Stimulated activated CD4-positive, alpha-beta T cell treated with anti-CD3 and anti-CD28 coated beads, Interleukin-4, amount 100 ng/mL, for 48 hours (primary cell): Measurements from ENCODE around the gene DDAH2.
"Not testable (repeated sequence)": the region's sequence is repeated elsewhere in the genome, so short reads cannot be mapped to it uniquely, and the experiment has no call there.

ENCODE experiments used
- DNase-seq, 2 donors: peaks; one replicate each; pipeline ENCODE4 v3.0.0-alpha.2; 2020; ENCODE audit warnings: low read depth in 2 of 2

Gene DDAH2

DNA sequence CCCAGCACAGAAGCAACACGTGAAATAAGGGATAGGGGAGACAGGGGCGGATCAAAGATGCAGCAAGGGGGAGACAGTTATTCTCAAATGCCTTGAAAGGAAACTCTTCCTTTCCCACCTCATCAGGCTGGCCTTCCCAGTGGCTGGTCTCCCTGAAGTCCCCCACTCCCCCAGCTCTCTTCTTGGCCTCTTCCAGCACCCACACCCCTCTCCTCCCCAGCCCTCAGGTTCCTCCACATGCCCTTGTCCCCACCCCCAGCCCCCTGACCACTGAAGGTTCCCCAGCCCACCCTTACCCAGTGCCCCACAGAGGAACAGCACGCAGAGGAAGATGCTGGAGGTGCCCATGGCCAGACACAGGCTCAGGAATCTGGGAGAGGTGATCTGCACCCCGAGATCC lies 15.6 kb downstream of the DDAH2 start:
- DNase-seq = no peak

DNA sequence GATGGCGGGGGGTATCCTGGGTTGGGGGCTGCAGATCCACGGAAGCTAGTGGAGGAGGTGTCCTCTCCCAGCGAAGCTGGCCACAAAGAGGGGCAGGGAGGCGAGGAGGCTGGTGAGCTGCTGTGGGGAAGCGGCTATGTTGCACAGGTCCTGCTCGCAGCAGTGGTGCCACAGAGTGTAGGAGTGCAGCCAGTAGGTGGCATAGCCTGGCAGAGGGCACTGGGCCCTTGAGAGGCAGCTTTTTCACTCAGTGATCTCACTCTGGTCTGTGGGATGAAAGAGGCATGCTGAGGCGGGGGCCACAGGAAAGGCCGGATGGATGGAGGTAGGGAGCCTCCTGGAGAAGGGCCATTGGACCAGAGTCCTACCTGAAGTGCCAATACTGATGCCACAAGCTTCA lies 16.8 kb downstream of the DDAH2 start:
- DNase-seq = no peak

DNA sequence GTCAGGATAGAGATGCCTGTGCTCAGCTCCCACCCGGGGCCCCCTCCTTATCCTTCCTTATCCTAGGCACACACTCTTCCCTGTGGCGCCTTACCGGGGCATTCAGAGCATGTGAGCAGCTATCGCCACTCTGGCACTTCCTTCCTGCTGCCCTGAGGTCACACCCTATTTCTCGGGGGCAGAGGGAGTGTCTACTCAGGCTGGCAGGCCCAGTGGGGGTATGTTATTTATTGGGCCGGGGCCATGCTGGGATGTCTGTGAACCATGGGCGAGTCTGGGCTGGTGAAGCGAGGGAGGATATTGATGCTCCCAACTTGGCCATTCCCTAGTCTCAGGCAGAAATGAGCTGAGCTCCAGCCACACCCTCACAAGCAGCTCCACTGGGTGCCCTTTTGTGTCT lies 17.9 kb downstream of the DDAH2 start:
- DNase-seq = no peak

DNA sequence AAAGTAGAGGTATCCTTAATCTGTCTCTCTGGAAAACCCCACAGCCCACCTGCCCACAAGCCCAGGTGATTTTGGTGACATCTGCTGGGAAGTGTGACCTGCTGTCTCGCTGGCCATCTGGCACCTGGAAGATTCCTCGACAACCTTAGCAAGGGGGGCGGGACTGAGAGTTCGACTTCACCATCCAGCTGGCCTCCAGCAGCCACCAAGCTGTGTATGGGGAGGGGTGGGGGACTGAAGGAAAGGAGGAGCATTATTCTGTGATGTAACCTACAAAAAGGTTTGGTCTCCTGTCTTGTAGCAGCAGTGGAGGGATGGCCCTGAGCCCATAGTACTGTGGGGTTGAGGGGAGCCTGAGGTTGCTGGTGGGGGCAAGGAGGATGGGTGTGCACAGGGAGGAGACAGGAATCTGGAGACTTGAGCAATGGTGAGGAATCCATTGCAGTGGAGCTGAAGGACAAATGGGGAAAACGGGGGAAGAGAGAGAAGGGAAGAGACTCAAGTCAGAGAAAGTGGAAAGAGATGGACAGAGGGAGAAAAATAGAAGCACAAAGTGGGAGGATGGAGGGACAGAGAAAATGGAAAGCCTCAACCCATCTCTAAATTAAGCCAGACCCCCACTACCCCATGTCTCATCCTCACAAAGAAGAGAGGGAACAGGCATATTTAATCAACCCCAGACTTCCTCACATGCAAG lies 18.4 kb downstream of the DDAH2 start:
- DNase-seq = no peak

DNA sequence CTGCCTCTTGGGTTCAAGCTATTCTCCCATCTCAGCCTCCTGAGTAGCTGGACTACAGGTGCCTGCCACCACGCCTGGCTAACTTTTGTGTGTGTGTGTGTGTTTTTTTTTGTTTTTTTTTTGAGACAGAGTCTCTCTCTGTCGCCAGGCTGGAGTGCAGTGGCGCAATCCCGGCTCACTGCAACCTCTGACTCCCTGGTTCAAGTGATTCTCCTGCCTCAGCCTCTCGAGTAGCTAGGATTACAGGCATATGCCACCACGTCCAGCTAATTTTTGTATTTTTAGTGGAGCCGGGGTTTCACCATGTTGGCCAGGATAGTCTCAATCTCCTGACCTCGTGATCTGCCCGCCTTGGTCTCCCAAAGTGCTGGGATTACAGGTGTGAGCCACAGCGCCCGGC lies 19.9 kb downstream of the DDAH2 start:
- not testable (repeated sequence) for DNase-seq

DNA sequence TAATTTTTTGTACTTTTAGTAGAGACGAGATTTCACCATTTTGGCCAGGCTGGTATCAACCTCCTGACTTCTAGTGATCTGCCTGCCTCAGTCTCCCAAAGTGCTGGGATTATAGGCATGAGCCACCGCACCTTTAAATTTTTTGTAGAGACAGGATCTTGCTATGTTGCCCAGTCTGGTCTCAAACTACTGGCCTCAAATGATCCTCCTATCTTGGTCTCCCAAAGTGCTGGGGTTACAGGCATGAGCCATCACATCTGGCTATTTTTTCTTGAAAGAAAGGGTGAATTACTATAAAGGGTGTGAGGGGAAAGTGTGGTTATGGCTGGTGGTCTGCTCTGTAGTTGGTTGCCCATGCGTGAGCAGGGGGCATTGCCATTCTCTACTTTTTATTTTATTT lies 20.9 kb downstream of the DDAH2 start:
- no peak for DNase-seq

DNA sequence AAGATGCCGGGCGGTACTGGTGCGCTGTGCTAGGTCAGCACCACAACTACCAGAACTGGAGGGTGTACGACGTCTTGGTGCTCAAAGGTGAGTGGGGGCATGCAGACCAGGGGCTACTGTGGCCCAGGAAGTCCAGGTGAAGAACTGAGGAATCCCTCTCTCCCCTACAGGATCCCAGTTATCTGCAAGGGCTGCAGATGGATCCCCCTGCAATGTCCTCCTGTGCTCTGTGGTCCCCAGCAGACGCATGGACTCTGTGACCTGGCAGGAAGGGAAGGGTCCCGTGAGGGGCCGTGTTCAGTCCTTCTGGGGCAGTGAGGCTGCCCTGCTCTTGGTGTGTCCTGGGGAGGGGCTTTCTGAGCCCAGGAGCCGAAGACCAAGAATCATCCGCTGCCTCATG lies 21.4 kb downstream of the DDAH2 start:
- DNase-seq = no peak

DNA sequence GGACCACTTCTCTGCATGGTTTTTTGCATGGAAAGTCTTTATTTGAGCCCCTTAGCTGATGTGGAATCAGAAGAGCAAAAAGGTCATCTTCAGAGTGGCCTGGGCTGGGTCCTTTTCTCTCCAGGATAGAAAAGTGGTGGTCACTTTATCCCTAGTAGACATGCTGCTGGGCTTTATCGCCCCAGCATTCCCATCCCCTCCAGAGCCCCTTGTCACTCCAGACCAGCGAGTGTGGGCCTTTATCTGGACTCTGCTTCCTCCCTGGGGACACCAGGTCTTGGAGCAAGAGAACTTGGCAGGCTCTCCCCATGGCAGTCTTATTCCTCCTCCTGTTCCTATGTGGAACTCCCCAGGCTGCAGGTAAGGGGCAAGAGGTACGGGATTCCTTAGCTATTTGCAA lies 22.5 kb downstream of the DDAH2 start, which contains the start of gene LY6G6F:
TSS of gene LY6G6F (plus strand) at position 268 of the 400 bp plus-strand sequence. CDS start at position 309, 41 bp downstream.
- DNase-seq = no peak

DNA sequence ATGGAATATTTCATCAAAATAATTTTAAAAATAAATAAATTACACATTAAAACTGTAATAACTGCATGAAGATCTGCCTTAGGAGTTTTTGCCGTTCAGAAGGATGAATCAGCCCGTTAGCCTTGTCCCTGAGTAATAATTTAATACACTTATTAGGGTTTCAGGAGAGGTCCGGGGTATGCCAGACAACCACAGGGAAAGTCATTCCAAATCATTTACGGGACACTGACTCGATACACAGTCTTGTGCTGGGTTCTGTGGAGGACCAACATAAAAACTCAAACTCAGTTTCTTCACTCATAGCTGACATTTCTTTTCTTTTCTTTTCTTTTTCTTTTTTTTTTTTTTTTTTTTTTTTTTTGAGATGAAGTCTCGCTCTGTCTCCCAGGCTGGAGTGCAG lies 23.2 kb downstream of the DDAH2 start:
- no peak for DNase-seq

DNA sequence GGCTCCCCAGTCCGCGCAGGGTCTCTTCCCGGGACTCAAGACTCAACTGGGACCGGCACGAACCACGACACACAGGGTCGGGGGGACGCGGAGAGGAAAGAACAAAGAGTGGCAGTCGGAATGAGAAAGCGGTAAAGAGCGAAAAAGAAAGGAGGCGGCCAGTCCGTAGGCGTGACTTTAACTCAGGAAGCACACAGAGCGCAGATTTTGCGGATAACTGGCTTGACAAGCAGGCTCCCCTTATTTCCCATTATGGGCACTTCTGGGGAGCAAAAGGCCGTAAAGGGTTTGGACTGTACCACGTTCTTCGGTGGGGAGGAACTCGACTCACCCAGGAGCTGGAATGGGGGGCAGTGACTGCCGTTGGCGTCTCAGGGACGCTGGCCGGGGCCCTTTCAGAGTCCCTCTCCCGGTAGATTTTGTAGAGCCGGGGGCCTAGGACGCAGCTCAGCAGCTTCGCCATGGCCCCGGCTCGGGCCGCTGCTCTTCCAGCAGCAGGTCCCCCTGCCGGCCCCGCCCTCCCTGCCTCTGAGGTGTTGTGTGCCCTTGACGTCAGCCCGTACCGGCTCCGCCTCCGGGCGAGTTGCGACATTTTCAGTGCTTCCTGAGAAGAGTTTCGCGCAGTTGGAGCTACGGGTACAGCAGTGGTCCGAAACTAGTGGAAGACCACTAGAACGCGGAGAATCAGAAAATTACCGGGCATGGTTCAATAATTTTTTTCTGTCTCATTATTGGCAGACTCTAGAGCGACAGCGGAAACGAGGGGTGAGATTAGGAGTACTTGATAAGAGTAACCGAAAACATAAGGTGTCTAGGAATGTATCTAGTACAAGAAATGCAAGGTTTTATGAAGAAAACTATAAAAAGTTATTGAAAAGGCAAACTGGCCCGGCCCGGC lies 26.0 kb downstream of the DDAH2 start, which contains the start of gene ABHD16A:
TSS of gene ABHD16A (minus strand) at position 506 of the 898 bp plus-strand sequence. CDS start at position 463, 43 bp downstream.
- peak; percentile 94 to 96 for DNase-seq

DNA sequence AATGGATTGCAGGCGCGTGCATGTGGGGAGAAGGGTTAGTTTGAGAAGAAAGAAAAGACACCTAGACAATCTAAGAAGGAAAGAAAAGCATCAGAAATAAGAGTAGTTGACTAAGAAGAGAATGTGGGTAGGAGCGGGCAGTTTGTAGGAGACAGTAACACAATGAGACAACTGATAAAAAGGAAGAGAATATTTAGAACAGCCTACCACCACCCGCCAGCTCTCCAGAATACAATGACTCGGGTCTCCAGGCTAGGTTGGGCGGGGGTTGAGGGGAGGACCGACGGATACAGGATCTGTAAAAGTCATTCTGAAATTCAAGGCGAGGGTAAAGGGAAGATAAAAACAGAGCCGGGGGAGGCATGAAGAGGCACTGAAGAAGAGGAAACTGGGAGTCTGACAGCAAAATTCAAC lies 26.7 kb downstream of the DDAH2 start:
- peak in 1 of 2 donors; percentile 31 for DNase-seq

DNA sequence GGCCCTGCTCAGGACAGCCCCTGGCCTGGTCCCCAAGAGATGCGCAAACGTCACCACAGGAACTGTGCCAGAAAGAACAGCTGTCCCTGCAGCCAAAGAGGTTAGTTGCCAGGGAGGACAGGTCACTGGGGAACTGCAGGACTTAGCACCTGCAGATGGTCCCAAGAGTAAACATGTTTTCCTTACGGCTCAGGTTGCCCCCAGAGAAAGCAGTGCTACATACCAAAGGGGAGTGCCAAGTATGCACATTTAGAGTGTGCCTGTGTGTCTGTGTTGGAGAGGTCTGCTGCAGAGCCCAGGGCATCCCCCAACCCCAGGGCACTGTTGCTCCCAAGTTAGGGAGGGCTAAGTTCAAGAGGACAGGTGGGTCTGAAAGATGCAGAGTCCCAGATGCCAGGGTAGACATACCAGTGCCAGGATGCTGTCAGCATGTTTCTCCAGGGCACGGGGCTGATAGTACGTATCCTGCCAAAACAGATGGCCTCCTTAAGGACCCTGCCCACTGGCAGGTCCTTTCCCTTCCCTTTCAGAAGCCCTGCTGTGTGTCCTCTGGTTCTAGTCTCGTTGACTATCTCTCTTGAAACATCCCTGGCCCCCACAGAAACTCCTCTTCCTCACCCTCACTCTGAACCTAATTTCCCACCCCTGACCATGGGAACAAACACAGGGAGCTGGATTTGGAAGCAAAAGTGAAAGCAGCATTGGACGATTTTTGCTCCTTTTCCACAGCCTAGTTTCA lies 27.3 kb downstream of the DDAH2 start:
- no peak for DNase-seq

DNA sequence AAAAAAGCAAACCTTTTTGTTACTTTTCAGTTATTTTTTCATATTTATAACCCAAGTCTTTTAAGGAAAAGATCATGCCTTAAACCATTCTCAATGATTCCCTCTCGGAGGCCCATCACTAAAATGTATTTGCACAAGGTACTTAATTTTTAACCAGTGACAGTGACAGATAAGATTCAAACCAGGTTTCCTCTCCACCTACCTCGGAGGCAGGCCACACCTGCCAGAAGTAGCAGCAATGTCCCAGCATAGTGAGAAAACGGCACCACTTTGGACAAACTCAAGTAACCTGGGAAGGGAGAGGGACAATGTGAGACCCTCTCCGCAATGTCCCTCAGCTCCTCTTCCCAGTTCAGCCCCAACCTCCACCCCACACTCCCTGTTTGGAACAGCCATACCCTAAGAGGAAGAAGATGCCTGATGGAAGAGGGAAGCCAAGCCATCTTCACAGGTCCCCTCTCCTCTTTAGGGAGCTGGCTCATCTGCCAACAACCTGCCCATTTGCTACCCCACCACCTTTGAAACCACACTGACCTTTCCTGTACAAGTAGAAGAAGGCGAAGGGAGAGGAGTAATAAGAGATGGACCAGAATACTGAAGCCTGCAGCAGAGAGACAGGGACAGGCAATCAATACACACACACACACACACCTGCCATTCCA lies 28.2 kb downstream of the DDAH2 start:
- no peak for DNase-seq

DNA sequence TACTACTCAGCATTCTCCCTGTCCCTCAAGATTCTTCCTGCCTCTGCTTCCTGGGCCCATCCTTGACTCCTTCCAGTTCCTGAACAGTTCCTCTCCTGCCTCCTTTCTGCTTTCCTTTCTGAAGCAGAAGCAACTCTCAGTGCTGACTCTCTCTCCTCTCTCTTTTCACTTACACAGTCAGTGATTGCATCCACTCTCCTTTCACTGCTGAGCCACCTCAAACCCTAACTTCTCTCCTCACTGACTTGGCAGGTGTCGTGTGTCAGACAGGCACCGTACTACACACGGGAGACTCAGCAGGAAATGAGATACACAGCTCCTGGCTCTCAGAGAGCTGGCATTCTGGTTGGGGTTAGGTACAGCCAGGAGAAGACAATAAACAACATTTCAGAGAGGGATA lies 31.5 kb downstream of the DDAH2 start:
- DNase-seq = no peak

DNA sequence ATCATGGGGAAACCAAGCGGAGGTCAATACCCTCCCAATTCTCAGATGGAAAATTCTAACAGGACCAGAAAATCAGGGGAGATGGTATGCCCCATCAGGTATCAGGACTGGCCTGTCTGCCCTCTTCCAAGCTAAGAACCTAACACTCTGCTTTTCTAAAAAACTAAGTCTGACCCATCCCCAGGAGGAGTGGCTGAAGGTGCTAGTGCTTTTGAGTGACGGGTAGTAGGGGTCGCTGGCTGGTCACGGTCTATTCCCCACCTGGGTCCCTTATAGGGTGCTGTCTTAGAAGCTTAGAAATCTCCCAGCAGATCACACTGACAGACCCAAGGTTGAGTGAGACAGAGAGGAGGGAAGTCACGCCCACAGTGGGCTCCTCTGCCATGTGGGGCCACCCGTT lies 35.6 kb downstream of the DDAH2 start:
- no peak for DNase-seq

DNA sequence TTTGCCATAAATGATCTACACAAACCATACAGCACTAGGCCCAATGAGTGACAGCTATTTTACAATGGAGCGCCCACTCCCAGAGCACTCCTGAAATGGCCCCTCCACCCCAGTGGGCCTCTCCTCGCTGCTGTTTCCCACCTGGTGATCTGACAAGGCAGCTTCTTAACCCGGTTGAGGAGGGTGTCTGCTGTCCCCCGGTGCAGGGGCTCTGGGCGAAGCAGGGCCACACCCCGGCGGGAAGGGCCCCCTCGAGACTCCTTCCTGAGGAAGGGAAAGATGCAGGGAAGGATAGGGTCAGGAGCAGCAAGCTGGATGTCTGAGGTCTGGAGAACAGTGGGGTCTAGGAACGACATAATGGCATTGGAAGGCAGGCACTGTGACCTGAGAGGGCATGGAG lies 36.2 kb downstream of the DDAH2 start:
- DNase-seq = no peak

DNA sequence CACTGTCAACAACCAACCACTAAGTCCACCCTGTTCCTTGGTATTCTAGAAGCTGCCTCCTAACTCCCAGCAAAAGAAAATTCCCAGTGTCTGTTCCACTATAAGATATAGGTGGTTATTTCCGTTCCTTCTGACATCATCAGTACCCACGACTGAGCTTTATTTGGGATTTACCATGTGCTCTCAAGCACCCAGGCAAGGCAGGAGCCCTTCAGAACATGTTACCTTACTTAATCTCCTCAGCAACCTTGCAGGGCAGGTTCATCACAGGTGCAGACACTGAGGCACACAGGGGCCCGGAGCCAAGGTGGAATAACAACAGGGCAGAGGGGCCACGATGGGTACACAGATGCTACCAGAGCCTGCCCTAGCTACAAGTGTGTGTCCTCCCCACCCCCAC lies 36.7 kb downstream of the DDAH2 start:
- no peak for DNase-seq

DNA sequence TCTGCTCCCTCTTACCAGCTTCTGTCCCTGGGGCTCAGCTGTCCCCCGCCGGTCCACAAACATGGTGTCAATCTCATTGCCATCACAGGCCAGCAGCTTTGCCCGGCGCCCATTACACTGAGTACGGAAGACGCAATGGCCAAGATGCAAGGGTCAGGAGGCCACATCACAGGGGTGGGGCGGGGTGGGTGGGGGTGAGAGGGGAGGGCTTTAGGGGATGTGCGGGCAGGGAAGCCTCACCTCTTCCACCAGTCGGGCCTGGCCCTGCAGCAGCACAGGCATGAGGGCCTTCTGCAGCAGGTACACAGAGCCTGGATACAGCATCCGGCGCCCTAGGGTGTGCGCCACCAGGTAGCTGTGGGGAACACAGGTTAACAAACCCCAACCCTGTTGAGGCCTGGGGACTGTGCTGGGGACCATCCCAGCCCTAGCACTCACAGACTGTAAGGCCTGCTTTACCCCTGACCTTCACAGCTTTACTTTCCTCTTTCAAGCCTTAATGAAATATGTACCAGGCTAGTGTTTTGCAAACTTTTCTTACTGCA lies 37.5 kb downstream of the DDAH2 start:
- DNase-seq = no peak

DNA sequence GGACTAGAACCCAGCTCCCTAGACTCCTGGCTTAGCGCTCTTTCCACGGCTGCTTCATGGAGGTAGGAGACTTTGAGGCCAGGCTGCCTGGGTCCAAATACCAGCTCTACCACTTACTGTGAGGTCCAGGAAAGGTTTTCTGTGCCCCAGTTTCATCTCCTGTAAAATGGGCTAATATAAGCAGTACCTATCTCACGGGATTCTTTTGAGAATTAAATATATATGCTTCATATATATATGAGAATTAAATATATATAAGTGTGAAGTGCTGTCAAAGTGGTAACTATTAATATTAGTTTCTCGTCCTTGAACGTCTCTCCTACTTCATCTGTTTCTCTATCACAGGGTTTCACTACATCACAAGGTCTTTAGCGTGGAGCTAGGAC lies 38.0 kb downstream of the DDAH2 start:
- no peak for DNase-seq

DNA sequence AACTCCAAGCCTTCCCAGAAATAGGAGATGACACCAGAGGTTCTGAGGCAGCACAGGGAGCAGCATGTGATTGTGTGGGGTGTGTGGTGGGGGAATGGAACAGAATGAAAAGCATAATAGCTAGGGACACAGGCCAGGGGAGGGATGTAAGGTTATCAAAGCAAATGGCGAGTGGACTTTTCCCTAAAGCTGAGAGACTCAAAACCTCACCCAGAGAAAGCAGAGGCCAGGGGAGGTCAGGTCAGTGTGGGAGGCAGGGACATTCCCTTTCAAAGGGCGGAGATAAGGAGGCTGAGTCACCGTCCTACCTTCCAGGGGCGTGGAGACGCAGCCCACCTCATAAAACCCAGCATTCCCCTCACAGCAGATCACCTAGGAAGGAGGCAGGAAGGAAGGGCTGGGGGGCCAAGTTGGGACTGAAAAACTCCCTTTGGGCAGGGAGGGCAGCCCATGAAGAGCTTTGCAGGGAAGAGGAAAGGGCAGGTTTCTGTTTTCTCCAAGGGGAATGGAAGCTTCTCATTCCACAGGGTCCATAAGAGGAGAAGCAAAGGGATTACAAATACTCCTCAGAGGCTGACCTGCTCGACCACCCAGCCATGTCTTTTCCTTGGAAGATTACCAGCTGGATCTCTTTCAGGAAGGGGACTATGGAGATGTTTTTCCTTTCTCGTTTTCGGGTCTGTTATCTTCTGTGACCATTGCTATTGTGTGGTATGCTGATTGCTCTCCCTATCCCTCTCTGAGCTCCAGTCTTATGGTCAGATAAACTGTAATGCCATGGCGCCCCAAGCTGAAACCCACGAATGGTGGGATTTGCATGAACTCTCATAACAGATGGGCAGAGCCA lies 38.6 kb downstream of the DDAH2 start:
- DNase-seq = no peak
